Testis (tissue), 2 donors: ENCODE measurements around the gene GGACT.

Experiments
- POLR2A ChIP-seq: fragments of 450-650 bp; IDR thresholded peaks from one replicate; pipeline ENCODE4 v1.6.1; 2017; ENCODE audit warnings: antibody characterized with exemption, mild to moderate bottlenecking, moderate library complexity
- TF ChIP-seq, protein P1 (sequence below), 3 experiments: fragments of 450-650 bp in 2 of 3; fragments of 200-600 bp in 1 of 3; sonication (generic) in 1 of 3; IDR thresholded peaks; one replicate each; pipeline ENCODE4 v1.5.1; 2016 to 2019; ENCODE audit warnings: antibody characterized with exemption in 3 of 3, mild to moderate bottlenecking in 2 of 3, moderate library complexity in 1 of 3

- TF ChIP-seq POLR2A: no peak
- TF ChIP-seq, protein P1, sequence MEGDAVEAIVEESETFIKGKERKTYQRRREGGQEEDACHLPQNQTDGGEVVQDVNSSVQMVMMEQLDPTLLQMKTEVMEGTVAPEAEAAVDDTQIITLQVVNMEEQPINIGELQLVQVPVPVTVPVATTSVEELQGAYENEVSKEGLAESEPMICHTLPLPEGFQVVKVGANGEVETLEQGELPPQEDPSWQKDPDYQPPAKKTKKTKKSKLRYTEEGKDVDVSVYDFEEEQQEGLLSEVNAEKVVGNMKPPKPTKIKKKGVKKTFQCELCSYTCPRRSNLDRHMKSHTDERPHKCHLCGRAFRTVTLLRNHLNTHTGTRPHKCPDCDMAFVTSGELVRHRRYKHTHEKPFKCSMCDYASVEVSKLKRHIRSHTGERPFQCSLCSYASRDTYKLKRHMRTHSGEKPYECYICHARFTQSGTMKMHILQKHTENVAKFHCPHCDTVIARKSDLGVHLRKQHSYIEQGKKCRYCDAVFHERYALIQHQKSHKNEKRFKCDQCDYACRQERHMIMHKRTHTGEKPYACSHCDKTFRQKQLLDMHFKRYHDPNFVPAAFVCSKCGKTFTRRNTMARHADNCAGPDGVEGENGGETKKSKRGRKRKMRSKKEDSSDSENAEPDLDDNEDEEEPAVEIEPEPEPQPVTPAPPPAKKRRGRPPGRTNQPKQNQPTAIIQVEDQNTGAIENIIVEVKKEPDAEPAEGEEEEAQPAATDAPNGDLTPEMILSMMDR (IDR thresholded peaks at IDR 0.05): no peak
Observed at GRCh38 chr13:100636004-100636403, 47.4 kb upstream of the GGACT start.
